OCI-LY1 (cell line): ENCODE results near the gene PCDH18.

Experiments
- CTCF ChIP-seq: fragments of 200-600 bp; sonication (generic), shearing (Covaris generic); IDR thresholded peaks from 2 replicates; pipeline ENCODE4 v1.5.1; 2017; ENCODE audit warnings: mild to moderate bottlenecking, antibody characterized with exemption, low read length, moderate library complexity, mixed read lengths
- EZH2 ChIP-seq: fragments of 200-600 bp; sonication (generic), shearing (Covaris generic); IDR thresholded peaks from 2 replicates; pipeline ENCODE4 v1.8.0; 2017; ENCODE audit warnings: borderline replicate concordance, mixed run types, mild to moderate bottlenecking, antibody characterized with exemption, low read length, moderate library complexity, mixed read lengths

- TF ChIP-seq CTCF (no peak), EZH2 (no peak)
These were observed 10.9 kb upstream of the PCDH18 start for GRCh38 chr4:137543198-137543597.
